Hepatocyte (in vitro differentiated cells): ENCODE measurements around the gene RALGPS2. TPM values are rescaled to one million over a fixed set of nuclear protein-coding genes. Genes with fewer than 3 reads are reported as not detected.

Experiments used
- DNase-seq: peaks from one replicate; pipeline ENCODE4 v3.0.0-alpha.2; 2016; ENCODE audit warnings: low spot score
- H2AFZ ChIP-seq: fragments of 200-600 bp; sonication (generic); 2 replicates; pipeline ENCODE4 v1.6.0; 2016; ENCODE audit warnings: antibody characterized with exemption, mild to moderate bottlenecking
- H3K27ac ChIP-seq: fragments of 200-600 bp; sonication (generic); 2 replicates; pipeline ENCODE4 v1.5.1; 2016; ENCODE audit warnings: mild to moderate bottlenecking
- H3K27me3 ChIP-seq: fragments of 200-600 bp; sonication (generic); 2 replicates; pipeline ENCODE4 v1.6.1; 2016
- H3K36me3 ChIP-seq: fragments of 200-600 bp; sonication (generic); replicated peaks from 2 replicates; pipeline ENCODE4 v1.5.1; 2016; ENCODE audit warnings: low read depth; ENCODE audit not compliant: insufficient read depth
- H3K4me1 ChIP-seq: fragments of 200-600 bp; sonication (generic); 2 replicates; pipeline ENCODE4 v1.5.1; 2016; ENCODE audit warnings: mild to moderate bottlenecking, moderate library complexity; ENCODE audit not compliant: insufficient read depth
- H3K4me2 ChIP-seq: fragments of 200-600 bp; sonication (generic); 2 replicates; pipeline ENCODE4 v1.6.0; 2016
- H3K4me3 ChIP-seq: fragments of 200-600 bp; sonication (generic); 2 replicates; pipeline ENCODE4 v1.5.1; 2016; ENCODE audit warnings: mild to moderate bottlenecking
- H3K79me2 ChIP-seq: fragments of 200-600 bp; sonication (generic); 2 replicates; pipeline ENCODE4 v1.6.0; 2017; ENCODE audit warnings: mild to moderate bottlenecking
- H3K9me2 ChIP-seq: fragments of 200-600 bp; sonication (generic); replicated peaks from 2 replicates; pipeline ENCODE4 v1.6.0; 2017; ENCODE audit warnings: mild to moderate bottlenecking; ENCODE audit not compliant: insufficient read depth
- H3K9me3 ChIP-seq: fragments of 200-600 bp; sonication (generic); 2 replicates; pipeline ENCODE4 v1.5.1; 2016; ENCODE audit warnings: low read depth, mild to moderate bottlenecking
- H4K20me1 ChIP-seq: fragments of 200-600 bp; sonication (generic); 2 replicates; pipeline ENCODE4 v1.6.0; 2016; ENCODE audit warnings: mild to moderate bottlenecking; ENCODE audit not compliant: insufficient read depth, poor library complexity, severe bottlenecking
- EZH2 ChIP-seq: fragments of 200-600 bp; sonication (generic); IDR thresholded peaks from 2 replicates; pipeline ENCODE4 v1.6.1; 2016; ENCODE audit warnings: antibody characterized with exemption, mild to moderate bottlenecking, borderline replicate concordance
- EZH2phosphoT487 ChIP-seq: fragments of 200-600 bp; sonication (generic); IDR thresholded peaks from one replicate; pipeline ENCODE4 v1.6.1; 2018; ENCODE audit warnings: antibody characterized with exemption, mild to moderate bottlenecking, low read depth, moderate library complexity; ENCODE audit not compliant: unreplicated experiment, severe bottlenecking
- WGBS: methylation state at CpG from one replicate; pipeline ENCODE4 v1.1.6; 2016; ENCODE audit warnings: low lambda C conversion rate; ENCODE audit errors: missing lambda C conversion rate; 5-methylcytosine and 5-hydroxymethylcytosine counted together
- polyA plus RNA-seq: library from polyadenylated mRNA; unstranded; fragments of >200 nt; fragmentation: Nextera tagmentation; extraction: Ambion mirVana; gene quantifications from 2 replicates; pipeline ENCODE4 v1.2.1, GENCODE V29; 2016
- total RNA-seq: library from RNA; depleted of rRNA; stranded (reverse); fragments of >200 nt; gene quantifications from 2 replicates; pipeline ENCODE4 v1.2.3, GENCODE V29; 2014
- TF ChIP-seq, protein P1 (sequence below): fragments of 200-600 bp; sonication (generic); IDR thresholded peaks from 2 replicates; pipeline ENCODE4 v1.5.1; 2016; ENCODE audit warnings: antibody characterized with exemption, mild to moderate bottlenecking; ENCODE audit not compliant: poor library complexity

The RALGPS2 gene
- total and polyA plus RNA-seq, 2 experiments from 2014 or later = 9.3 to 35.4 TPM

GRCh38 chr1:178886551-178886950 lies 161.5 kb downstream of the RALGPS2 start:
- Histone ChIP-seq H3K4me2 (no peak overlapping the region), H3K27me3 (no peaks in the 10 kb centered on the region), H3K9me3 (no peaks in the 10 kb centered on the region), H3K4me1 (no peaks in the 10 kb centered on the region), H4K20me1 (no peaks in the 10 kb centered on the region), H3K4me3 (no peak overlapping the region), H2AFZ (no peak overlapping the region), H3K9me2 (no peaks in the 10 kb centered on the region), H3K79me2 (no peaks in the 10 kb centered on the region), H3K27ac (no peak overlapping the region), H3K36me3 (no peaks in the 10 kb centered on the region)
- DNase-seq = no peak
- no peak for TF ChIP-seq EZH2phosphoT487
- no peak for TF ChIP-seq EZH2
- TF ChIP-seq, protein P1, sequence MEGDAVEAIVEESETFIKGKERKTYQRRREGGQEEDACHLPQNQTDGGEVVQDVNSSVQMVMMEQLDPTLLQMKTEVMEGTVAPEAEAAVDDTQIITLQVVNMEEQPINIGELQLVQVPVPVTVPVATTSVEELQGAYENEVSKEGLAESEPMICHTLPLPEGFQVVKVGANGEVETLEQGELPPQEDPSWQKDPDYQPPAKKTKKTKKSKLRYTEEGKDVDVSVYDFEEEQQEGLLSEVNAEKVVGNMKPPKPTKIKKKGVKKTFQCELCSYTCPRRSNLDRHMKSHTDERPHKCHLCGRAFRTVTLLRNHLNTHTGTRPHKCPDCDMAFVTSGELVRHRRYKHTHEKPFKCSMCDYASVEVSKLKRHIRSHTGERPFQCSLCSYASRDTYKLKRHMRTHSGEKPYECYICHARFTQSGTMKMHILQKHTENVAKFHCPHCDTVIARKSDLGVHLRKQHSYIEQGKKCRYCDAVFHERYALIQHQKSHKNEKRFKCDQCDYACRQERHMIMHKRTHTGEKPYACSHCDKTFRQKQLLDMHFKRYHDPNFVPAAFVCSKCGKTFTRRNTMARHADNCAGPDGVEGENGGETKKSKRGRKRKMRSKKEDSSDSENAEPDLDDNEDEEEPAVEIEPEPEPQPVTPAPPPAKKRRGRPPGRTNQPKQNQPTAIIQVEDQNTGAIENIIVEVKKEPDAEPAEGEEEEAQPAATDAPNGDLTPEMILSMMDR = no peak
- WGBS = 93% methylated on average over 2 of the region's 2 CpGs

DNA sequence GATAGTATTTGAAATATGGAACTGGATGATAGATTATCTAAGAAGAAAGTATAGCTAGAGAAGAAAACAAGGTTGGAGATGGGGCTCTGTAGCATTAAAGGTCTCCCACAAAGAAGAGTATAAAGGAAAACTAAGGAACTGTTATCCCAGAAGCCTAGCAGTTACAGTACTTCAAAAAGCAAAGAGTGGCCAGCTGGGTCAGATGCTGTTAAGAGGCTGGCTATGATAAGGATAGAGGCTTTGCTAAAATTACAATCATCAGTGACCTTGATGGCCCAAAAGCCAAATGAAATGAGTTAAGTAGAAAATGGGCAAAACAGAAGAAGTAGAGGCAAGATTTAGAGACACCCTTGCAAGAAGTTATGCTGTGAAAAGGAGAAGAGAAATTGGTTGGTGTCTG lies 170.9 kb downstream of the RALGPS2 start:
- Histone ChIP-seq H2AFZ (no peak overlapping the region), H4K20me1 (no peaks in the 10 kb centered on the region), H3K9me3 (no peaks in the 10 kb centered on the region), H3K4me1 (no peaks in the 10 kb centered on the region), H3K27me3 (no peaks in the 10 kb centered on the region), H3K27ac (no peak overlapping the region), H3K4me2 (no peak overlapping the region), H3K79me2 (no peaks in the 10 kb centered on the region), H3K4me3 (no peak overlapping the region), H3K36me3 (no peaks in the 10 kb centered on the region), H3K9me2 (no peaks in the 10 kb centered on the region)
- no peak for DNase-seq
- no peak for TF ChIP-seq EZH2phosphoT487
- TF ChIP-seq, protein P1 = no peak
- TF ChIP-seq EZH2 = no peak

DNA sequence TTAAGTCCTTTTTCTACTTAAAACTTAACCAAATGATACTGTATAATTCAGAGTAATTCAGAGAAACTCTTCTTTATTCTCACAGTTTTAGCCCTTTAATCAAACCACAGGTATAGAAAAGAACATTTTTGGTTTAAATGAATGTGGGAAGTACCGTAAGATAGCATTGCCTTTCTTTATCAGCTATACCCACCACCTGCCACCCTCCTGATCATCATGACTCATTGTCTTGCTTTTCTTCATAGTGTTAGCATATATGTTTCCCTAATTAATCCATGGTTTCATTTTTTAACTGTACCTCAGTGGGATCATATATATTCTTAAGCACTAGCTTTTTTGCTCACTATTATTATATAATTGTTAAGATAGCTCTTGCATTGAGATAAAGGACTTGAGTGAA lies 173.4 kb downstream of the RALGPS2 start:
- Histone ChIP-seq H3K9me3 (no peaks in the 10 kb centered on the region), H3K4me3 (no peak overlapping the region), H3K27me3 (no peaks in the 10 kb centered on the region), H3K36me3 (no peaks in the 10 kb centered on the region), H3K27ac (no peak overlapping the region), H4K20me1 (no peaks in the 10 kb centered on the region), H3K9me2 (no peaks in the 10 kb centered on the region), H2AFZ (no peak overlapping the region), H3K79me2 (no peaks in the 10 kb centered on the region), H3K4me1 (no peaks in the 10 kb centered on the region), H3K4me2 (no peak overlapping the region)
- TF ChIP-seq EZH2phosphoT487 (no peak), EZH2 (no peak)
- TF ChIP-seq, protein P1 = no peak
- DNase-seq = no peak
- whole genome bisulfite sequencing = 94% methylated on average over 1 of the region's 1 CpG

GRCh38 chr1:178899402-178899801 lies 174.4 kb downstream of the RALGPS2 start:
- H2AFZ ChIP-seq = no peak overlapping the region
- H3K4me2 ChIP-seq = no peak overlapping the region
- no peaks in the 10 kb centered on the region for H3K4me1 ChIP-seq
- H3K9me3 ChIP-seq = no peaks in the 10 kb centered on the region
- no peak for DNase-seq
- H3K27me3 ChIP-seq = no peaks in the 10 kb centered on the region
- H3K27ac ChIP-seq = no peak overlapping the region
- WGBS = 95% methylated on average over 2 of the region's 2 CpGs
- H4K20me1 ChIP-seq = no peaks in the 10 kb centered on the region
- no peaks in the 10 kb centered on the region for H3K79me2 ChIP-seq
- H3K36me3 ChIP-seq = no peaks in the 10 kb centered on the region
- H3K4me3 ChIP-seq = no peak overlapping the region
- TF ChIP-seq EZH2phosphoT487 (no peak), EZH2 (no peak)
- TF ChIP-seq, protein P1 = no peak
- no peaks in the 10 kb centered on the region for H3K9me2 ChIP-seq
